Measurements from ENCODE around the gene MACROD2.
"Not testable (repeated sequence)": the region's sequence is repeated elsewhere in the genome, so short reads cannot be mapped to it uniquely, and the experiment has no call there.

- TF ChIP-seq CTCF, POLR2A, EP300 (IDR thresholded peaks at IDR 0.05): not testable (repeated sequence)
Observed at GRCh38 chr20:14981486-14981885, 986.2 kb downstream of the MACROD2 start.

Data from suprapubic skin (tissue), 3 donors.